Muscle of leg (tissue), 11 donors: Measurements from ENCODE around the gene HARS1. TPM values are rescaled to one million over a fixed set of nuclear protein-coding genes. Genes with fewer than 3 reads are reported as not detected.
A peak's percentile ranks its signal among the peaks of the same experiment; 100 is the strongest.
"Not testable (repeated sequence)": the region's sequence is repeated elsewhere in the genome, so short reads cannot be mapped to it uniquely, and the experiment has no call there.

Experiments used
- DNase-seq: peaks from one replicate; pipeline ENCODE4 v3.0.0; 2013
- H3K27ac ChIP-seq: one replicate; pipeline ENCODE4 v1.5.1; 2013; ENCODE audit warnings: mild to moderate bottlenecking, low read length, control low read depth
- H3K27me3 ChIP-seq: one replicate; pipeline ENCODE4 v1.6.1; 2013; ENCODE audit warnings: low read length; ENCODE audit not compliant: control insufficient read depth, insufficient read depth
- H3K36me3 ChIP-seq: one replicate; pipeline ENCODE4 v1.6.1; 2013; ENCODE audit warnings: low read length; ENCODE audit not compliant: control insufficient read depth, insufficient read depth
- H3K4me1 ChIP-seq: one replicate; pipeline ENCODE4 v1.6.1; 2013; ENCODE audit warnings: low read length; ENCODE audit not compliant: control insufficient read depth, insufficient read depth
- H3K4me3 ChIP-seq: one replicate; pipeline ENCODE4 v1.5.1; 2013; ENCODE audit warnings: low read length, control low read depth
- H3K9me3 ChIP-seq: replicated peaks from 2 replicates; pipeline ENCODE4 v1.6.1; 2013; ENCODE audit warnings: low read depth, low read length; ENCODE audit not compliant: control insufficient read depth
- WGBS: methylation state at CpG from one replicate; pipeline ENCODE4 v1.1.5; 2013; ENCODE audit warnings: missing lambda C conversion rate; ENCODE audit not compliant: insufficient coverage; 5-methylcytosine and 5-hydroxymethylcytosine counted together
- polyA plus RNA-seq, 8 donors: library from polyadenylated mRNA; unstranded; fragments of 120-200 nt; gene quantifications; one replicate each; pipeline versions ENCODE4 v1.2.1 to v1.2.3, GENCODE V29; 2013; ENCODE audit warnings: inconsistent platforms in 1 of 8, low replicate concordance in 1 of 8; ENCODE audit not compliant: insufficient read length in 8 of 8, insufficient read depth in 1 of 8
- total RNA-seq: library from RNA; stranded (reverse); fragments of 120-200 nt; gene quantifications from one replicate; pipeline ENCODE4 v1.2.4, GENCODE V29; 2013

The HARS1 gene
- total and polyA plus RNA-seq, 9 donors = 41.4 to 54.0 (median 49.9) TPM

- not testable (repeated sequence) for H3K27ac ChIP-seq, H3K27me3 ChIP-seq, H3K36me3 ChIP-seq, H3K4me1 ChIP-seq, DNase-seq, H3K9me3 ChIP-seq, H3K4me3 ChIP-seq
- 83% methylated on average over 1 of the region's 2 CpGs for WGBS
Observed at GRCh38 chr5:140716238-140716637, 25.1 kb upstream of the HARS1 start.

GRCh38 chr5:140713562-140714094 is 22.5 kb upstream of the HARS1 start:
- Histone ChIP-seq H3K4me3 (no peak overlapping the region), H3K9me3 (no peaks in the 10 kb centered on the region), H3K4me1 (peaks cover 6% of the 10 kb centered on the region), H3K27ac (no peak overlapping the region), H3K27me3 (no peaks in the 10 kb centered on the region), H3K36me3 (no peaks in the 10 kb centered on the region)
- WGBS = no CpG with 5 or more reads among the region's 1 CpG
- DNase-seq = no peak

- H3K36me3 ChIP-seq = peaks cover 4% of the 10 kb centered on the region
- H3K9me3 ChIP-seq = no peaks in the 10 kb centered on the region
- no peak for DNase-seq
- no peak overlapping the region for H3K4me3 ChIP-seq
- no peaks in the 10 kb centered on the region for H3K27me3 ChIP-seq
- WGBS = no CpG with 5 or more reads among the region's 1 CpG
- H3K4me1 ChIP-seq = peaks cover 6% of the 10 kb centered on the region
- H3K27ac ChIP-seq = no peak overlapping the region
Observed at GRCh38 chr5:140711794-140712193, 20.6 kb upstream of the HARS1 start.

- WGBS = 0% methylated on average over 20 of the region's 27 CpGs
- Histone ChIP-seq H3K36me3 (peaks cover 6% of the 10 kb centered on the region), H3K27me3 (no peaks in the 10 kb centered on the region), H3K9me3 (no peaks in the 10 kb centered on the region), H3K4me1 (peaks cover 6% of the 10 kb centered on the region), H3K4me3 (peak overlapping the region; percentile 60), H3K27ac (peak overlapping the region; percentile 91)
- DNase-seq = peak; percentile 91
Observed at GRCh38 chr5:140710899-140711552, 19.9 kb upstream of the HARS1 start.

- H3K27me3 ChIP-seq, H3K27ac ChIP-seq, DNase-seq, H3K9me3 ChIP-seq, H3K4me3 ChIP-seq, H3K4me1 ChIP-seq: not testable (repeated sequence)
- H3K36me3 ChIP-seq = peaks cover 22% of the 10 kb centered on the region
- WGBS = no CpG with 5 or more reads among the region's 9 CpGs
Observed at GRCh38 chr5:140708787-140709186, 17.6 kb upstream of the HARS1 start.

GRCh38 chr5:140707812-140708211 is 16.6 kb upstream of the HARS1 start:
- Histone ChIP-seq H3K27me3 (no peaks in the 10 kb centered on the region), H3K9me3 (no peaks in the 10 kb centered on the region), H3K36me3 (peaks cover 30% of the 10 kb centered on the region), H3K4me1 (peaks cover 6% of the 10 kb centered on the region), H3K27ac (no peak overlapping the region), H3K4me3 (no peak overlapping the region)
- 100% methylated on average over 1 of the region's 4 CpGs for WGBS
- no peak for DNase-seq

- WGBS = 2% methylated on average over 37 of the region's 44 CpGs
- peak within 1 kb of the TSS; percentile 96 for H3K4me3 ChIP-seq
- peak within 1 kb of the TSS; percentile 80 for H3K27ac ChIP-seq
- H3K36me3 ChIP-seq = peaks cover 76% of the 10 kb centered on the region
- no peaks in the 10 kb centered on the region for H3K9me3 ChIP-seq
- peak; percentile 99 for DNase-seq
- peaks cover 9% of the 10 kb centered on the region for H3K4me1 ChIP-seq
- H3K27me3 ChIP-seq = no peaks in the 10 kb centered on the region
Observed at GRCh38 chr5:140700177-140701144, 9.3 kb upstream of the HARS1 start, which contains the start of gene ZMAT2. TSS of gene ZMAT2 (plus strand) at chr5:140700447. CDS start at chr5:140700461, 14 bp downstream.

GRCh38 chr5:140696891-140697492 is 5.8 kb upstream of the HARS1 start:
- 90% methylated on average over 4 of the region's 4 CpGs for WGBS
- peaks cover 73% of the 10 kb centered on the region for H3K36me3 ChIP-seq
- H3K4me3 ChIP-seq = no peak overlapping the region
- H3K27me3 ChIP-seq = no peaks in the 10 kb centered on the region
- no peak overlapping the region for H3K27ac ChIP-seq
- peaks cover 16% of the 10 kb centered on the region for H3K4me1 ChIP-seq
- H3K9me3 ChIP-seq = no peaks in the 10 kb centered on the region
- no peak for DNase-seq

GRCh38 chr5:140694276-140694675 is 3.1 kb upstream of the HARS1 start:
- no peak overlapping the region for H3K27ac ChIP-seq
- H3K36me3 ChIP-seq = peaks cover 65% of the 10 kb centered on the region
- no peak for DNase-seq
- 47% methylated on average over 3 of the region's 5 CpGs for WGBS
- no peaks in the 10 kb centered on the region for H3K9me3 ChIP-seq
- no peaks in the 10 kb centered on the region for H3K27me3 ChIP-seq
- peaks cover 12% of the 10 kb centered on the region for H3K4me1 ChIP-seq
- no peak overlapping the region for H3K4me3 ChIP-seq
